IPS-11a (cell line): ENCODE results near the gene FAM168A.

Source experiments
- H3K4me3 ChIP-seq: one replicate; pipeline ENCODE4 v1.5.1; 2013; ENCODE audit warnings: low read depth, low read length, control low read depth

Gene FAM168A

GRCh38 chr11:73521621-73522020, 76.3 kb downstream of the FAM168A start:
- no peak overlapping the region for H3K4me3 ChIP-seq

- H3K4me3 ChIP-seq = no peak overlapping the region
Measured at GRCh38 chr11:73520353-73521061, 77.4 kb downstream of the FAM168A start.

- H3K4me3 ChIP-seq = no peak overlapping the region
Measured at GRCh38 chr11:73519266-73519665, 78.6 kb downstream of the FAM168A start.

GRCh38 chr11:73518195-73518594, 79.7 kb downstream of the FAM168A start:
- H3K4me3 ChIP-seq = no peak overlapping the region

GRCh38 chr11:73516080-73516479, 81.8 kb downstream of the FAM168A start:
- no peak overlapping the region for H3K4me3 ChIP-seq

GRCh38 chr11:73513707-73514106, 84.2 kb downstream of the FAM168A start:
- no peak overlapping the region for H3K4me3 ChIP-seq

- H3K4me3 ChIP-seq = no peak overlapping the region
Measured at GRCh38 chr11:73510877-73511276, 87.0 kb downstream of the FAM168A start.

GRCh38 chr11:73510106-73510505, 87.8 kb downstream of the FAM168A start:
- H3K4me3 ChIP-seq = no peak overlapping the region

- H3K4me3 ChIP-seq = no peak overlapping the region
Measured at GRCh38 chr11:73509188-73509587, 88.7 kb downstream of the FAM168A start.

GRCh38 chr11:73508243-73509176, 89.4 kb downstream of the FAM168A start:
- no peak overlapping the region for H3K4me3 ChIP-seq

GRCh38 chr11:73507086-73507485, 90.8 kb downstream of the FAM168A start:
- H3K4me3 ChIP-seq = no peak overlapping the region

GRCh38 chr11:73506038-73506437, 91.9 kb downstream of the FAM168A start:
- no peak overlapping the region for H3K4me3 ChIP-seq

GRCh38 chr11:73498343-73498742, 99.6 kb downstream of the FAM168A start:
- H3K4me3 ChIP-seq = no peak overlapping the region

GRCh38 chr11:73496134-73496533, 101.8 kb downstream of the FAM168A start:
- H3K4me3 ChIP-seq = no peak overlapping the region

- no peak overlapping the region for H3K4me3 ChIP-seq
Measured at GRCh38 chr11:73495731-73496130, 102.2 kb downstream of the FAM168A start.

GRCh38 chr11:73493956-73494598, 103.8 kb downstream of the FAM168A start:
- H3K4me3 ChIP-seq = no peak overlapping the region

GRCh38 chr11:73481626-73482025, 116.3 kb downstream of the FAM168A start:
- no peak overlapping the region for H3K4me3 ChIP-seq

- H3K4me3 ChIP-seq = no peak overlapping the region
Measured at GRCh38 chr11:73480677-73481076, 117.2 kb downstream of the FAM168A start.

GRCh38 chr11:73478737-73479347, 119.1 kb downstream of the FAM168A start:
- H3K4me3 ChIP-seq = no peak overlapping the region

GRCh38 chr11:73477518-73477917, 120.4 kb downstream of the FAM168A start:
- H3K4me3 ChIP-seq = no peak overlapping the region

GRCh38 chr11:73475549-73476095, 122.3 kb downstream of the FAM168A start:
- no peak overlapping the region for H3K4me3 ChIP-seq
